Esophagus muscularis mucosa (tissue), 4 donors: Measurements from ENCODE around the gene LUC7L2. TPM values are rescaled to one million over a fixed set of nuclear protein-coding genes. Genes with fewer than 3 reads are reported as not detected.
"Not testable (repeated sequence)": the region's sequence is repeated elsewhere in the genome, so short reads cannot be mapped to it uniquely, and the experiment has no call there.

ENCODE experiments used
- DNase-seq: peaks from one replicate; pipeline ENCODE4 v3.0.0-alpha.2; 2017; ENCODE audit errors: extremely low spot score
- H3K27ac ChIP-seq, 4 donors: fragments of 200-600 bp; sonication (generic); replicated peaks in 1 of 4; 1 replicate in 3 of 4; 2 replicates in 1 of 4; pipeline ENCODE4 v1.5.1; 2016 to 2019; ENCODE audit warnings: mild to moderate bottlenecking in 1 of 4
- H3K27me3 ChIP-seq, 4 donors: fragments of 200-600 bp; sonication (generic); one replicate each; pipeline versions ENCODE4 v1.5.1 to v1.6.0; 2016 to 2019
- H3K36me3 ChIP-seq, 4 donors: fragments of 200-600 bp; sonication (generic); one replicate each; pipeline ENCODE4 v1.5.1; 2016 to 2019
- H3K4me1 ChIP-seq, 4 donors: fragments of 200-600 bp; sonication (generic); one replicate each; pipeline ENCODE4 v1.5.1; 2016 to 2019
- H3K4me3 ChIP-seq, 4 donors: fragments of 200-600 bp; sonication (generic); 1 replicate in 2 of 4; 2 replicates in 2 of 4; pipeline ENCODE4 v1.5.1; 2016 to 2019; ENCODE audit warnings: mild to moderate bottlenecking in 4 of 4, moderate library complexity in 1 of 4
- H3K9me3 ChIP-seq, 4 donors: fragments of 200-600 bp; sonication (generic); 1 replicate in 3 of 4; 2 replicates in 1 of 4; pipeline ENCODE4 v1.5.1; 2016 to 2019
- EP300 ChIP-seq: sonication (generic); formaldehyde crosslinking; IDR thresholded peaks from one replicate; pipeline ENCODE4 v1.6.1; 2017; ENCODE audit warnings: antibody characterized with exemption
- POLR2A ChIP-seq: fragments of 450-650 bp; IDR thresholded peaks from one replicate; pipeline ENCODE4 v1.6.1; 2017; ENCODE audit warnings: antibody characterized with exemption, moderate library complexity, mild to moderate bottlenecking, low read depth
- POLR2AphosphoS5 ChIP-seq, 2 donors: sonication (generic); formaldehyde crosslinking; IDR thresholded peaks; one replicate each; pipeline ENCODE4 v1.6.1; 2017; ENCODE audit warnings: antibody characterized with exemption in 2 of 2
- WGBS: methylation state at CpG from one replicate; pipeline ENCODE4 v1.1.5; 2018; 5-methylcytosine and 5-hydroxymethylcytosine counted together
- intact Hi-C: fragments of 100-400 bp; cut with DNase I; formaldehyde crosslinking; loops from one replicate; pipeline ENCODE4 v1.15.1; 2023
- total RNA-seq, 4 donors: library from RNA; depleted of rRNA; stranded (reverse); fragments of >200 nt; gene quantifications; one replicate each; pipeline versions ENCODE4 v1.1.0 to v1.2.1, GENCODE V29; 2016
- TF ChIP-seq, protein P1 (sequence below), 3 experiments: fragments of 200-600 bp in 2 of 3; fragments of 450-650 bp in 1 of 3; sonication (generic) in 2 of 3; IDR thresholded peaks; one replicate each; pipeline ENCODE4 v1.5.1; 2017 to 2019; ENCODE audit warnings: antibody characterized with exemption in 3 of 3, mild to moderate bottlenecking in 2 of 3, moderate library complexity in 1 of 3

LUC7L2 gene
- total RNA-seq, 4 donors from 2014 or later = 56.0 to 63.7 (median 58.3) TPM

DNA sequence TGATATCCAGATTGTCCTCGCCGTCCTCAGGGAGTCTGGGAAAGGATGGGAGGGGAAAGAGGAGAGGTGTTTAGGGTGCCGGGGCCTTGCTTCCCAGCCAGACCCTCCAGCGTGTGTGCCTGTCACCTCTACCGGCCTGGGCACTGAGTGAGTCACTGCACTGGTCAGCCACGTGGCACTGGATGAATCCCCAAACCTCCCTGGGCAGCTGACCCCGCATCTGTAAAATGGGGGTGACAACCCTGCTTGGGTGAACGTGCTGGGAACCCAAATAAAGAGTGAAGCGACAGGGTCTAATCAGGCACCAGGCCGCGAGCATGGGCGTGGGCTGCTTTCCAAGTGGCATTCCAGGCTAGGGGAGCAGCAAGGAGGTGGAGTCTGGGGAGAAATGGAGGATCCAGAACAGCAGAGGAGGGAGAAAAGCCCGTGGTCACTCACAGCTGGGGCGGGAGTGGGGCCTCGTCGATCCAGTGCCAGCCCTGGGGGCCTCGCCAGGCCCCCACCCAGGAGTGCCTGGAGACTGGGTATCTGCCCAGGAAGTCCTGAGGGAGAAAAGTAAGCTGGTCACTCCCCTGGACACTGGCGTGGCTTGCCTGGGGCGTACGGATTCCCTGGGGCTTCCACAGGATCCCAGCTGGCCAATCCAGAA is 94.1 kb downstream of the LUC7L2 start:
- H3K27ac ChIP-seq = no peak overlapping the region
- no peaks in the 10 kb centered on the region for H3K9me3 ChIP-seq
- 78% methylated on average over 20 of the region's 20 CpGs for WGBS
- no peaks in the 10 kb centered on the region for H3K36me3 ChIP-seq
- no peak for DNase-seq
- TF ChIP-seq POLR2A (no peak), EP300 (no peak), POLR2AphosphoS5 (IDR thresholded peaks at IDR 0.05) (no peak)
- TF ChIP-seq, protein P1, sequence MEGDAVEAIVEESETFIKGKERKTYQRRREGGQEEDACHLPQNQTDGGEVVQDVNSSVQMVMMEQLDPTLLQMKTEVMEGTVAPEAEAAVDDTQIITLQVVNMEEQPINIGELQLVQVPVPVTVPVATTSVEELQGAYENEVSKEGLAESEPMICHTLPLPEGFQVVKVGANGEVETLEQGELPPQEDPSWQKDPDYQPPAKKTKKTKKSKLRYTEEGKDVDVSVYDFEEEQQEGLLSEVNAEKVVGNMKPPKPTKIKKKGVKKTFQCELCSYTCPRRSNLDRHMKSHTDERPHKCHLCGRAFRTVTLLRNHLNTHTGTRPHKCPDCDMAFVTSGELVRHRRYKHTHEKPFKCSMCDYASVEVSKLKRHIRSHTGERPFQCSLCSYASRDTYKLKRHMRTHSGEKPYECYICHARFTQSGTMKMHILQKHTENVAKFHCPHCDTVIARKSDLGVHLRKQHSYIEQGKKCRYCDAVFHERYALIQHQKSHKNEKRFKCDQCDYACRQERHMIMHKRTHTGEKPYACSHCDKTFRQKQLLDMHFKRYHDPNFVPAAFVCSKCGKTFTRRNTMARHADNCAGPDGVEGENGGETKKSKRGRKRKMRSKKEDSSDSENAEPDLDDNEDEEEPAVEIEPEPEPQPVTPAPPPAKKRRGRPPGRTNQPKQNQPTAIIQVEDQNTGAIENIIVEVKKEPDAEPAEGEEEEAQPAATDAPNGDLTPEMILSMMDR (IDR thresholded peaks at IDR 0.05) = no peak
- no peak overlapping the region for H3K4me3 ChIP-seq
- H3K27me3 ChIP-seq = peaks cover 0 to 5% (median 0%) of the 10 kb centered on the region in 4 donors
- H3K4me1 ChIP-seq = no peaks in the 10 kb centered on the region
- intact Hi-C loops = no loop called here

DNA sequence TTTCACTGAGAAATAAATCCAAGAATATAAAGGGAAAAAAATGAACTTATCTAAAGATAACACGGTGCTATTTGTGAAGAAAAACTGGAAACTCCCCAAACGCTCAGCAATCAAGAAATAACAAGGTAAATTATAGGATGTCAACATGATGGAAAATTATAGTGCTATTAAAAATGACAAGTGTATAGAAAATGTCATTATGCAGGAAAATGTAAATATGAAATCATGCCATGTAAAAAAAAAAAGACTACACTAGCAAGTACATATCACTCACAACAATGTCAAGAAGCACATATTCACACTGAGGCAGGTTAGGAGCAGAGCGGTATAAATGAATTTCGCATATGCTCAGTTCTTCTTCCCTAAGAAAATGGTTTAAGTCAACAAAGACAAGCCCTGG is 96.1 kb downstream of the LUC7L2 start:
- H3K4me3 ChIP-seq = no peak overlapping the region
- WGBS = 87% methylated on average over 4 of the region's 4 CpGs
- H3K27ac ChIP-seq = no peak overlapping the region

DNA sequence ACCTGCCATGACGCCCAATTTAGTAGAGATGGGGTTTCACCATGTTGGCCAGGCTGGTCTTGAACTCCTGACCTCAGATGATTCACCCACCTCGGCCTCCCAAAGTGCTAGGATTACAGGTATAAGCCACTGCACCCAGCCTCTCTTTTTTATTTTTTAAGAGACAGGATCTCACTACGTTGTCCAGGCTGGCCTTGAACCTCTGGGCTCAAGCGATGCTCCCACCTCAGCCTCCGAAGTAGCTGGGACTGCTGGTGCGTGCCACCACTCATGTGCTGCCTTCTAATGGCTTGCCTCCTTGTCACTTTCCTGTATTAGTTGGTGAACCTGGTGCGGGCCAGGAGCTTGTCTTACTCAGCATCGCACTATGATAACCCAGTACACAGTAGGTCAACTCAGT is 96.8 kb downstream of the LUC7L2 start:
- WGBS = 92% methylated on average over 8 of the region's 8 CpGs
- H3K36me3 ChIP-seq = no peaks in the 10 kb centered on the region
- H3K9me3 ChIP-seq = no peaks in the 10 kb centered on the region
- DNase-seq = no peak
- H3K4me3 ChIP-seq = no peak overlapping the region
- no peak overlapping the region for H3K27ac ChIP-seq
- no peak for TF ChIP-seq POLR2A
- no peak for TF ChIP-seq EP300
- TF ChIP-seq POLR2AphosphoS5 (IDR thresholded peaks at IDR 0.05) = no peak
- TF ChIP-seq, protein P1 (IDR thresholded peaks at IDR 0.05) = no peak
- peaks cover 0 to 5% (median 0%) of the 10 kb centered on the region in 4 donors for H3K27me3 ChIP-seq
- intact Hi-C loops = no loop called here
- H3K4me1 ChIP-seq = no peaks in the 10 kb centered on the region

More for the DNA sequence above, 96.1 kb downstream of the LUC7L2 start:
- TF ChIP-seq POLR2A = no peak
- TF ChIP-seq POLR2AphosphoS5 (IDR thresholded peaks at IDR 0.05) = no peak
- no peak for DNase-seq
- peaks cover 0 to 5% (median 0%) of the 10 kb centered on the region in 4 donors for H3K27me3 ChIP-seq
- H3K36me3 ChIP-seq = no peaks in the 10 kb centered on the region
- intact Hi-C loops = no loop called here
- H3K9me3 ChIP-seq = no peaks in the 10 kb centered on the region
- H3K4me1 ChIP-seq = no peaks in the 10 kb centered on the region

DNA sequence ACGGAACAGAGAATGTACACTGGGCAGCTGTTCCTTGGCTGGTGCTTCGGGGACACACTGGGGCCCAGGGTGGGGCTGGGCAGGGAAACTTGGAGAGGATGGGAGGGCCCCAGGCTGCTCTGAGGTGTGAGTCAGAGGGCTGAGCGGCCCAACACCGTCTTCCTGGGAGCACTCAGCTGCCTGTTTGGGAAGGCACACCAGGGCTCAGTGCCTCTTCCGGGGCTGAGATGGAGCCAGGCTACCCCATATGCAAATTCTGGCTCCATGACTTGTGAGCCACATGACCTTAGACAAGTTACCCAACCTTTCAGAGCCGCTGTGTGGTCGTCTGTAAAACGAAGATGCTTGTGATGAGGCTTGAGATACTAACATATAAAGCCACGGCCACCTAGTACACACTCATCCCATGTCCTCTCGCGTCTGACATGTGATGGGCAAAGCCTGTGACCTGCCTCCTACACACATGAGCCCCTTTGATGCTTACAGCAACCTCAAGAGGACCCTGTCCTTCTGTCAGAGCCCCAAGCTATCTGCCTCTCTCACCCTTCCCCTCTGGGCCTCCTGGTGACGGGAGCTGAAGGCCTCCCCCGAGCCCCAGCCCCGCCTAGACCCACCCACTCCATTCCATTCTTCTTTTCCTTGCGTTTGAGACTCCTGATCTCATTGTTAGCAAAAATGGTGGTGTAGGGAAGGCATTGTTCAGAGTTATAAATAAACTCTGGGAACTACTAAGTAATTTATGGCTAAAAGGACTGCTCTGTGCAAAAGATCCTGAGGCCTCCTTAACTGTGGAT is 97.7 kb downstream of the LUC7L2 start:
- no peak overlapping the region for H3K4me3 ChIP-seq
- H3K9me3 ChIP-seq = no peaks in the 10 kb centered on the region
- TF ChIP-seq POLR2AphosphoS5 (IDR thresholded peaks at IDR 0.05) (no peak), EP300 (no peak), POLR2A (no peak)
- TF ChIP-seq, protein P1 (IDR thresholded peaks at IDR 0.05) = no peak
- intact Hi-C loops = no loop called here
- peaks cover 0 to 5% (median 0%) of the 10 kb centered on the region in 4 donors for H3K27me3 ChIP-seq
- no peak for DNase-seq
- no peaks in the 10 kb centered on the region for H3K4me1 ChIP-seq
- no peak overlapping the region for H3K27ac ChIP-seq
- no peaks in the 10 kb centered on the region for H3K36me3 ChIP-seq
- 74% methylated on average over 9 of the region's 15 CpGs for WGBS

DNA sequence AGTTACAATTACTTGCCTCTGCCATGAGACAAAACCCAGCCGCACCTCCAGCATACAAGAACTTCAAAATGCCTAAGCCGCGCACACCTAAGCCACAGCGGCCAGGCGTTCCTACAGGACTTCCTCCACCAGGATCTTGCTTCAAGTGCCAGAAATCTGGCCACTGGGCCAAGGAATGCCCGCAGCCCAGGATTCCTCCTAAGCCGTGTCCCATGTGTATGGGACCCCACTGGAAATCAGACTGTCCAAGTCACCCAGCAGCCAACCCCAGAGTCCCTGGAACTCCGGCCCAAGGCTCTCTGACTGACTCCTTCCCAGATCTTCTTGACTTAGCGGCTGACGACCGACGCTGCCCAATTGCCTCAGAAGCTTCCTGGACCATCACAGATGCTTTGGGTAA is 103.7 kb downstream of the LUC7L2 start:
- H3K9me3 ChIP-seq, H3K4me3 ChIP-seq, H3K36me3 ChIP-seq, H3K4me1 ChIP-seq, H3K27me3 ChIP-seq, DNase-seq, intact Hi-C loops, H3K27ac ChIP-seq: not testable (repeated sequence)
- 96% methylated on average over 9 of the region's 12 CpGs for WGBS

DNA sequence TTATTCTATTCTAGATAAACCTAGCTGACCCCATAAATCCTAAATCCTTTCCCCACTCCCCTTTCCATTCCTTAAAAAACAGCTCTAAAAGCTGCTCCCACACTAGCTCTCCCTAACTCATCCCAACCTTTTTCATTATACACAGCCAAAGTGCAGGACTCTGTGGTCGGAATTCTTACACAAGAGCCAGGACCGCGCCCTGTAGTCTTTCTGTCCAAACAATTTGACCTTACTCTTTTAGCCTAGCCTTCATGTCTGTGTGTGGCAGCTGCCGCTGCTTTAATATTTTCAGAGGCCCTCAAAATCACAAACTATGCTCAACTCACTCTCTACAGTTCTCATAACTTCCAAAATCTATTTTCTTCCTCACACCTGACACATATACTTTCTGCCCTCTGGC is 104.8 kb downstream of the LUC7L2 start:
- H3K27ac ChIP-seq, H3K27me3 ChIP-seq, H3K4me1 ChIP-seq, H3K4me3 ChIP-seq, DNase-seq, H3K9me3 ChIP-seq, intact Hi-C loops, H3K36me3 ChIP-seq: not testable (repeated sequence)
- 93% methylated on average over 4 of the region's 4 CpGs for WGBS

DNA sequence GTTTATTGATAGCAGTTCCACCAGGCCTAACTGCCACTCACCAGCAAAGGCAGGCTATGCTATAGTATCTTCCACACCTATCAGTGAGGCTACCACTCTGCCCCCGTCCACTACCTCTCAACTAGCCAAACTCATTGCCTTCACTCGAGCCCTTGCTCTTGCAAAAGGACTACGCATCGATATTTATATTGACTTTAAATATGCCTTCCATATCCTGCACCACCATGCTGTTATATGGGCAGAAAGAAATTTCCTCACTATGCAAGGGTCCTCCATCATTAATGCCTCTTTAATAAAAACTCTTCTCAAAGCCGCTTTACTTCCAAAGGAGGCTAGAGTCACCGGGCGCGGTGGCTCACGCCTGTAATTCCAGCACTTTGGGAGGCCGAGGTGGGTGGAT is 105.4 kb downstream of the LUC7L2 start:
- H3K36me3 ChIP-seq, H3K27me3 ChIP-seq, H3K9me3 ChIP-seq, intact Hi-C loops, H3K27ac ChIP-seq, H3K4me1 ChIP-seq, DNase-seq, H3K4me3 ChIP-seq: not testable (repeated sequence)
- WGBS = 98% methylated on average over 10 of the region's 10 CpGs

DNA sequence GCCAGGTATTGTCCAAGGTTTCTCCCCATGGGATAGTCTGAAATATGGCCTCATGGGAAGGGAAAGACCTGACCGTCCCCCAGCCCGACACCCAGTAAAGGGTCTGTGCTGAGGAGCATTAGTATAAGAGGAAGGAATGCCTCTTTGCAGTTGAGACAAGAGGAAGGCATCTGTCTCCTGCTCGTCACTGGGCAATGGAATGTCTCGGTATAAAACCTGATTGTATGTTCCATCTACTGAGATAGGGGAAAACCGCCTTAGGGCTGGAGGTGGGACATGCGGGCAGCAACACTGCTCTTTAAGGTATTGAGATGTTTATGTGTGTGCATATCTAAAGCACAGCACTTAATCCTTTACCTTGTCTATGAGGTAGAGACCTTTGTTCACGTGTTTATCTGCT is 108.0 kb downstream of the LUC7L2 start:
- WGBS = 85% methylated on average over 7 of the region's 7 CpGs
- H3K27me3 ChIP-seq, DNase-seq, H3K27ac ChIP-seq, intact Hi-C loops, H3K36me3 ChIP-seq, H3K9me3 ChIP-seq, H3K4me1 ChIP-seq, H3K4me3 ChIP-seq: not testable (repeated sequence)

DNA sequence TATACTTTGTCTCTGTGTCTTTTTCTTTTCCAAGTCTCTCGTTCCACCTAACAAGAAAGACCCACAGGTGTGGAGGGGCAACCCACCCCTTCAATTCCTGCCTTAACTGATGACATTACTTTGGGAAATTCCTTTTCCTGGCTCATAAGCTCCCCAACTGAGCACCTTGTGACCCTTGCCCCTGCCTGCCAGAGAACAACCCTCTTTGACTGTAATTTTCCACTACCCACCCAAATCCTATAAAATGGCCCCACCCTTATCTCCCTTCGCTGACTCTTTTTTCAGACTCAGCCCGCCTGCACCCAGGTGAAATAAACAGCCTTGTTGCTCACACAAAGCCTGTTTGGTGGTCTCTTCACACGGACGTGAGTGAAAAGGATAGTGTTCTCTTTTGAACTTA is 108.6 kb downstream of the LUC7L2 start:
- H3K4me1 ChIP-seq, H3K4me3 ChIP-seq, H3K27ac ChIP-seq, intact Hi-C loops, H3K36me3 ChIP-seq, H3K9me3 ChIP-seq, H3K27me3 ChIP-seq, DNase-seq: not testable (repeated sequence)
- WGBS = 79% methylated on average over 5 of the region's 5 CpGs
